HepG2 (cell line): ENCODE data around the gene ZNF33A. TPM values are rescaled to one million over a fixed set of nuclear protein-coding genes. Genes with fewer than 3 reads are reported as not detected.
A peak's percentile ranks its signal among the peaks of the same experiment; 100 is the strongest.

Experiments
- ARNT ChIP-seq: fragments of 450-650 bp; IDR thresholded peaks from 2 replicates; pipeline ENCODE4 v1.6.1; 2017
- CREM ChIP-seq, 2 experiments: sonication (generic) in 1 of 2; formaldehyde crosslinking in 1 of 2; IDR thresholded peaks; 2 replicates each; pipeline versions ENCODE4 v1.4.0 to v1.6.1; 2016 to 2020; ENCODE audit warnings: antibody characterized with exemption in 1 of 2, mild to moderate bottlenecking in 1 of 2, missing genetic modification reagents in 1 of 2
- ELF3 ChIP-seq: IDR thresholded peaks from 2 replicates; pipeline ENCODE4 v1.6.1; 2016; ENCODE audit warnings: missing genetic modification reagents, missing compliant biosample characterization
- MAX ChIP-seq: IDR thresholded peaks from 2 replicates; pipeline ENCODE4 v1.6.1; 2012; ENCODE audit warnings: inconsistent platforms
- SMARCE1 ChIP-seq: fragments of 450-650 bp; IDR thresholded peaks from 2 replicates; pipeline ENCODE4 v1.6.1; 2017; ENCODE audit warnings: borderline replicate concordance
- SRY ChIP-seq: sonication (generic); formaldehyde crosslinking; IDR thresholded peaks from 2 replicates; pipeline ENCODE4 v1.8.0; 2022; ENCODE audit warnings: mild to moderate bottlenecking, missing genetic modification reagents
- TRIM22 ChIP-seq: fragments of 450-650 bp; IDR thresholded peaks from 2 replicates; pipeline ENCODE4 v1.6.1; 2017
- ZBED4 ChIP-seq: sonication (generic); formaldehyde crosslinking; IDR thresholded peaks from 2 replicates; pipeline ENCODE4 v1.4.0; 2020; ENCODE audit warnings: missing genetic modification reagents, borderline replicate concordance
- ZFY ChIP-seq: sonication (generic); formaldehyde crosslinking; IDR thresholded peaks from 2 replicates; pipeline ENCODE4 v1.4.0; 2020; ENCODE audit warnings: missing genetic modification reagents
- ZNF331 ChIP-seq: sonication (generic); formaldehyde crosslinking; IDR thresholded peaks from 2 replicates; pipeline ENCODE4 v1.4.0; 2020; ENCODE audit warnings: missing genetic modification reagents
- ZNF350 ChIP-seq: sonication (generic); formaldehyde crosslinking; IDR thresholded peaks from 2 replicates; pipeline ENCODE4 v1.4.0; 2020; ENCODE audit warnings: mild to moderate bottlenecking, low read depth, missing genetic modification reagents, borderline replicate concordance
- ZNF431 ChIP-seq: sonication (generic); formaldehyde crosslinking; IDR thresholded peaks from 2 replicates; pipeline ENCODE4 v1.9.0; 2022; ENCODE audit warnings: missing genetic modification reagents, low read depth, mild to moderate bottlenecking, borderline replicate concordance
- ZNF678 ChIP-seq: sonication (generic); formaldehyde crosslinking; IDR thresholded peaks from 2 replicates; pipeline ENCODE4 v1.4.0; 2020; ENCODE audit warnings: mild to moderate bottlenecking, missing genetic modification reagents
- ZSCAN12 ChIP-seq: sonication (generic); formaldehyde crosslinking; IDR thresholded peaks from 2 replicates; pipeline ENCODE4 v1.9.0; 2021; ENCODE audit warnings: mild to moderate bottlenecking, missing genetic modification reagents
- polyA plus RNA-seq, 8 experiments: library from polyadenylated mRNA; depleted of rRNA in 3 of 8; stranded (reverse) in 7 of 8; unstranded in 1 of 8; fragments of >200 nt; fragmentation: Illumina TruSeq in 4 of 8; extraction: Trizol in 4 of 8; gene quantifications; 2 replicates each; pipeline versions ENCODE4 v1.2.1 to v1.2.3, GENCODE V29; 2011 to 2016; ENCODE audit warnings: low read depth in 4 of 8, missing spikeins in 1 of 8, mixed read lengths in 1 of 8; ENCODE audit not compliant: insufficient read depth in 1 of 8
- total RNA-seq, 5 experiments: library from RNA; depleted of rRNA; stranded (reverse); fragments of >200 nt; fragmentation: Illumina TruSeq; extraction: Trizol; gene quantifications; 2 replicates each; pipeline ENCODE4 v1.2.3, GENCODE V29; 2016; ENCODE audit warnings: low read depth in 1 of 5
- TF ChIP-seq, protein P1 (sequence below): sonication (generic); formaldehyde crosslinking; IDR thresholded peaks from one replicate; pipeline ENCODE4 v1.5.1; 2020; ENCODE audit warnings: mild to moderate bottlenecking, missing genetic modification reagents; ENCODE audit errors: not compliant biosample characterization

Gene ZNF33A
- total and polyA plus RNA-seq, 2 of the 13 experiments (the other 11 are each of a cell fraction or from before 2014, with no cell fraction given): 13.1 to 22.5 TPM

DNA sequence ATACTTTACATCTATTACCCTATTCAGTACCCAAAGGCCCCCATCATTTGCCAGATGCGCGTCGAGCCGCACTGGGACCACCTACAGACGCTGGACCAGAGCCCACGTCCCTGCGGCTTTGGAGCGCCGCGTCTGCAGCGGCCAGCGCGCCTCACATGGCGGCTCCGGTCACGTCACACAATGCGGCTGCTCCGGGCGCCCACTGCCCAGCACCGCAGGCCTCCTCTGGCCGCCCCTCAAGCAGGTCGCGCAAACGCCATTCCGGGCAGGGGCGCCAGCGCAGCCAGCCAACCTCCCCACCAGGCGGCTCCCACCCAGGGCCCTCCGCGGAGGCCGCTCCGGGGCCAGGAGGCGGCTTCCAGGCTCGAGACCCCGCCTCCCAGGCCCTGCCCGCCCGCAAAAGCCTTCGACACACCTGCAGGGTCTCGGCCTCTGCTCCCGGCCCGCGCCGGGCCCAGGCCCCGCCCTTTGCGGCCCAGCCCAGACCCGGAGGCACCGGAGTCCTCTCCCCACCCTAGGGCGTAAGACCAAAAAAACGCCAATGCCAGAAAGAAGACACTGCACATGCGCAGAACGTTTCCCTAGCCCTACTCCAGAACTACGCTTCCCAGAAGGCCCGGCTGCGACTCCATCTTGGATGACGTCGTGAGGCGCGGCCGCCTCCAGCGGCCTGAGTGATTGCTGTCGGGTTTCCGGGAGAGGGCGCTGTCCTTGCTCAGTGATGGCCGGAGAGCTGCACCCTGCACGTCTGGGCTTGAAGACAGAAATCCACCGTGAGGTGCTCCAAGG is 34.2 kb upstream of the ZNF33A start, which contains the start of gene ZNF25 (continued):
- TF ChIP-seq, protein P1, sequence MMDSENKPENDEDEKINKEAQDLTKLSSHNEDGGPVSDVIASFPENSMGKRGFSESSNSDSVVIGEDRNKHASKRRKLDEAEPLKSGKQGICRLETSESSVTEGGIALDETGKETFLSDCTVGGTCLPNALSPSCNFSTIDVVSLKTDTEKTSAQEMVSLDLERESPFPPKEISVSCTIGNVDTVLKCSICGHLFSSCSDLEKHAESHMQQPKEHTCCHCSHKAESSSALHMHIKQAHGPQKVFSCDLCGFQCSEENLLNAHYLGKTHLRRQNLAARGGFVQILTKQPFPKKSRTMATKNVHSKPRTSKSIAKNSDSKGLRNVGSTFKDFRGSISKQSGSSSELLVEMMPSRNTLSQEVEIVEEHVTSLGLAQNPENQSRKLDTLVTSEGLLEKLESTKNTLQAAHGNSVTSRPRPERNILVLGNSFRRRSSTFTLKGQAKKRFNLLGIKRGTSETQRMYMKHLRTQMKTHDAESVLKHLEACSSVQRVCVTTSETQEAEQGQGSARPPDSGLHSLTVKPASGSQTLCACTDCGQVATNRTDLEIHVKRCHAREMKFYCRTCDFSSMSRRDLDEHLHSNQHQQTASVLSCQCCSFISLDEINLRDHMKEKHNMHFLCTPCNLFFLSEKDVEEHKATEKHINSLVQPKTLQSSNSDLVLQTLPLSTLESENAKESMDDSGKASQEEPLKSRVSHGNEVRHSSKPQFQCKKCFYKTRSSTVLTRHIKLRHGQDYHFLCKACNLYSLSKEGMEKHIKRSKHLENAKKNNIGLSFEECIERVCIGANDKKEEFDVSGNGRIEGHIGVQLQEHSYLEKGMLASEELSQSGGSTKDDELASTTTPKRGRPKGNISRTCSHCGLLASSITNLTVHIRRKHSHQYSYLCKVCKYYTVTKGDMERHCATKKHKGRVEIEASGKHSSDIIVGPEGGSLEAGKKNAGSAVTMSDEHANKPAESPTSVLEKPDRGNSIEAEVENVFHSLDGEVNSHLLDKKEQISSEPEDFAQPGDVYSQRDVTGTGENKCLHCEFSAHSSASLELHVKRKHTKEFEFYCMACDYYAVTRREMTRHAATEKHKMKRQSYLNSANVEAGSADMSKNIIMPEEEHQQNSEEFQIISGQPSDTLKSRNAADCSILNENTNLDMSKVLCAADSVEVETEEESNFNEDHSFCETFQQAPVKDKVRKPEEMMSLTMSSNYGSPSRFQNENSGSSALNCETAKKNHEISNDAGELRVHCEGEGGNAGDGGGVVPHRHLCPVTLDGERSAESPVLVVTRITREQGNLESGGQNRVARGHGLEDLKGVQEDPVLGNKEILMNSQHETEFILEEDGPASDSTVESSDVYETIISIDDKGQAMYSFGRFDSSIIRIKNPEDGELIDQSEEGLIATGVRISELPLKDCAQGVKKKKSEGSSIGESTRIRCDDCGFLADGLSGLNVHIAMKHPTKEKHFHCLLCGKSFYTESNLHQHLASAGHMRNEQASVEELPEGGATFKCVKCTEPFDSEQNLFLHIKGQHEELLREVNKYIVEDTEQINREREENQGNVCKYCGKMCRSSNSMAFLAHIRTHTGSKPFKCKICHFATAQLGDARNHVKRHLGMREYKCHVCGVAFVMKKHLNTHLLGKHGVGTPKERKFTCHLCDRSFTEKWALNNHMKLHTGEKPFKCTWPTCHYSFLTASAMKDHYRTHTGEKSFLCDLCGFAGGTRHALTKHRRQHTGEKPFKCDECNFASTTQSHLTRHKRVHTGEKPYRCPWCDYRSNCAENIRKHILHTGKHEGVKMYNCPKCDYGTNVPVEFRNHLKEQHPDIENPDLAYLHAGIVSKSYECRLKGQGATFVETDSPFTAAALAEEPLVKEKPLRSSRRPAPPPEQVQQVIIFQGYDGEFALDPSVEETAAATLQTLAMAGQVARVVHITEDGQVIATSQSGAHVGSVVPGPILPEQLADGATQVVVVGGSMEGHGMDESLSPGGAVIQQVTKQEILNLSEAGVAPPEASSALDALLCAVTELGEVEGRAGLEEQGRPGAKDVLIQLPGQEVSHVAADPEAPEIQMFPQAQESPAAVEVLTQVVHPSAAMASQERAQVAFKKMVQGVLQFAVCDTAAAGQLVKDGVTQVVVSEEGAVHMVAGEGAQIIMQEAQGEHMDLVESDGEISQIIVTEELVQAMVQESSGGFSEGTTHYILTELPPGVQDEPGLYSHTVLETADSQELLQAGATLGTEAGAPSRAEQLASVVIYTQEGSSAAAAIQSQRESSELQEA (CRISPR knock-in tag): peak; percentile 21
- TF ChIP-seq SRY (CRISPR knock-in tag) (peak; percentile 90), SMARCE1 (no peak), ELF3 (peak; percentile 39), CREM (IDR thresholded peaks at IDR 0.05) (peak; percentile 96), CREM (CRISPR knock-in tag; IDR thresholded peaks at IDR 0.05) (0 out of 2 replicates have a peak, but pooled peaks have one; percentile 23), ZSCAN12 (CRISPR knock-in tag) (no peak; the same call in 1 of the 2 replicates), ZNF678 (peak; percentile 89; the same call in 1 of the 2 replicates), TRIM22 (no peak), ZNF331 (CRISPR knock-in tag) (peak; percentile 74; the same call in 1 of the 2 replicates), ARNT (no peak), MAX (peak; percentile 67), ZBED4 (CRISPR knock-in tag) (peak; percentile 99), ZNF350 (CRISPR knock-in tag) (peak; percentile 68; the same call in 1 of the 2 replicates), ZNF431 (CRISPR knock-in tag) (peak; percentile 71; the same call in 1 of the 2 replicates), ZFY (CRISPR knock-in tag) (peak; percentile 96)
